GM18498 (cell line): Measurements from ENCODE around the gene C16orf96.

ENCODE experiments used
- ATAC-seq: cut with Tn5 transposase; IDR thresholded peaks from one replicate; pipeline ENCODE4 v1.9.1; 2021; ENCODE audit warnings: mild to moderate bottlenecking, moderate library complexity; ENCODE audit not compliant: unreplicated experiment

Gene C16orf96

GRCh38 chr16:4525069-4525468 is 31.1 kb upstream of the C16orf96 start:
- ATAC-seq: no peak

- ATAC-seq: no peak
Observed at GRCh38 chr16:4525634-4526277, 30.4 kb upstream of the C16orf96 start.

GRCh38 chr16:4529085-4530060 is 26.8 kb upstream of the C16orf96 start:
- no peak for ATAC-seq

GRCh38 chr16:4531811-4532210 is 24.3 kb upstream of the C16orf96 start:
- no peak for ATAC-seq

- ATAC-seq: no peak
Observed at GRCh38 chr16:4532238-4532637, 23.9 kb upstream of the C16orf96 start.

- no peak for ATAC-seq
Observed at GRCh38 chr16:4533490-4533889, 22.6 kb upstream of the C16orf96 start.

- no peak for ATAC-seq
Observed at GRCh38 chr16:4534151-4534790, 21.9 kb upstream of the C16orf96 start.

GRCh38 chr16:4535627-4536108 is 20.5 kb upstream of the C16orf96 start:
- ATAC-seq: no peak

GRCh38 chr16:4536391-4537106 is 19.6 kb upstream of the C16orf96 start:
- no peak for ATAC-seq

- ATAC-seq: peak; percentile 31
Observed at GRCh38 chr16:4537376-4538343, 18.5 kb upstream of the C16orf96 start.

- ATAC-seq: peak; percentile 86
Observed at GRCh38 chr16:4538350-4539235, 17.5 kb upstream of the C16orf96 start, which contains the start of gene CDIP1. TSS of gene CDIP1 (minus strand) at chr16:4538773. CDS start at chr16:4514130, 24,643 bp downstream.

- ATAC-seq: no peak
Observed at GRCh38 chr16:4539716-4540284, 16.3 kb upstream of the C16orf96 start.

GRCh38 chr16:4544473-4544872 is 11.7 kb upstream of the C16orf96 start:
- no peak for ATAC-seq

- no peak for ATAC-seq
Observed at GRCh38 chr16:4548124-4548523, 8.0 kb upstream of the C16orf96 start.

- no peak for ATAC-seq
Observed at GRCh38 chr16:4550591-4550990, 5.5 kb upstream of the C16orf96 start.

GRCh38 chr16:4552541-4552940 is 3.6 kb upstream of the C16orf96 start:
- no peak for ATAC-seq

GRCh38 chr16:4556580-4556979 is 440 bp downstream of the C16orf96 start:
- no peak for ATAC-seq

- no peak for ATAC-seq
Observed at GRCh38 chr16:4557973-4558372, 1.8 kb downstream of the C16orf96 start.
